Measurements from ENCODE around the gene ATP5PF.
"Not testable (repeated sequence)": the region's sequence is repeated elsewhere in the genome, so short reads cannot be mapped to it uniquely, and the experiment has no call there.

ATP5PF gene

GRCh38 chr21:25721987-25722386 is 12.7 kb downstream of the ATP5PF start:
- H3K4me2 ChIP-seq (ENCODE audit: insufficient read depth, low read length), result no peak overlapping the region
- peaks cover 11% of the 10 kb centered on the region; the same call in 1 of the 2 replicates for H3K79me2 ChIP-seq (ENCODE audit: insufficient read depth, low read length)
- ATAC-seq (ENCODE audit: insufficient read depth, low read depth), result no peak
- H3K36me3 ChIP-seq (ENCODE audit: insufficient read depth, low read length), result peaks cover 53% of the 10 kb centered on the region
- H3K4me3 ChIP-seq (ENCODE audit: low read depth in 1 of 2, low read length in 2 of 2), result no peak overlapping the region
- H2AFZ ChIP-seq (ENCODE audit: low read depth, low read length), result no peak overlapping the region
- no peaks in the 10 kb centered on the region for H3K9me3 ChIP-seq (ENCODE audit: insufficient read depth, low read length, severe bottlenecking)
- no peak overlapping the region for H3K9ac ChIP-seq (ENCODE audit: low read depth, low read length)
- no peaks in the 10 kb centered on the region for H3K27me3 ChIP-seq (ENCODE audit: insufficient read depth, low read length, poor library complexity)
- no peaks in the 10 kb centered on the region for H3K4me1 ChIP-seq (ENCODE audit: insufficient read depth, low read length)
- H3K27ac ChIP-seq (ENCODE audit: low read length), result no peak overlapping the region
- peaks cover 4% of the 10 kb centered on the region; the same call in 1 of the 2 replicates for H4K20me1 ChIP-seq (ENCODE audit: insufficient read depth, low read length)
- TF ChIP-seq CTCF (IDR thresholded peaks at IDR 0.05; ENCODE audit: borderline replicate concordance, extremely low read depth, low read length, poor library complexity, severe bottlenecking), result no peak
- TF ChIP-seq EZH2 (IDR thresholded peaks at IDR 0.05; ENCODE audit: borderline replicate concordance, low read depth, low read length, severe bottlenecking), result no peak
- no peak for DNase-seq

DNA sequence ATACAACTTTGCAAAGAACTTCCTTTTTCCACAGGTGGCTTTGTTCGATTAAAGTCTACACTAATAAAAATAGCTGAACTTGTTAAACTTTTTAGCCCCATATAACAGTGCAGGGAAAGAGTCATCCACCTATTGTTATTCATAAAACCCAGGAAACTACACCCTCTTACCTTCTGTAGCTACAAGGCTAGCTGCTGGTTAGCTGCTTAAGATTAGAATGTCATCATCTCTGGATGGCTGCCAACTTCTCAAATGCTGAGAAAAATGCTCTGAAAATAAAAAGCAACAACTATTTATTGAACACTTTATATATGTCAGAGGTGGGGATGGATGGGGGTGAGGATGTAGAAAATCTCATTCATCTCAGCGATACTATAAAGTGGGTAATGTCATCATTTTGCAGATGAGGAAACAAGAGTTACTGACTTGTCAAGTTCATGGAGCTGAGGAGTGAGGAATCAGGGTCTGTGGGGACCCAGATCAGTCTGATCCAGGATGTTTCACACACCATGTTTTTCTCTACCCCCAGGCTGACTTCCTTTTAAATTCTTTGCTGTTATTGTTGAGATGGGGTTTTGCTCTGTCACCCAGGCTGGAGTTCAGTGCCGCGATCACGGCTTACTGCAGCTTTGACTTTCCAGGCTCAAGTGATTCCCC is 17.1 kb downstream of the ATP5PF start:
- Histone ChIP-seq H3K79me2 (ENCODE audit: insufficient read depth, low read length) (no peaks in the 10 kb centered on the region), H3K4me3 (ENCODE audit: low read depth in 1 of 2, low read length in 2 of 2) (no peak overlapping the region), H4K20me1 (ENCODE audit: insufficient read depth, low read length) (no peaks in the 10 kb centered on the region), H3K36me3 (ENCODE audit: insufficient read depth, low read length) (peaks cover 18% of the 10 kb centered on the region), H3K27ac (ENCODE audit: low read length) (no peak overlapping the region), H3K4me1 (ENCODE audit: insufficient read depth, low read length) (no peaks in the 10 kb centered on the region), H3K4me2 (ENCODE audit: insufficient read depth, low read length) (no peak overlapping the region), H3K9ac (ENCODE audit: low read depth, low read length) (no peak overlapping the region), H2AFZ (ENCODE audit: low read depth, low read length) (no peak overlapping the region), H3K27me3 (ENCODE audit: insufficient read depth, low read length, poor library complexity) (no peaks in the 10 kb centered on the region), H3K9me3 (ENCODE audit: insufficient read depth, low read length, severe bottlenecking) (no peaks in the 10 kb centered on the region)
- TF ChIP-seq CTCF (IDR thresholded peaks at IDR 0.05; ENCODE audit: borderline replicate concordance, extremely low read depth, low read length, poor library complexity, severe bottlenecking) (no peak), EZH2 (IDR thresholded peaks at IDR 0.05; ENCODE audit: borderline replicate concordance, low read depth, low read length, severe bottlenecking) (no peak)
- ATAC-seq (ENCODE audit: insufficient read depth, low read depth) (no peak), DNase-seq (no peak)

DNA sequence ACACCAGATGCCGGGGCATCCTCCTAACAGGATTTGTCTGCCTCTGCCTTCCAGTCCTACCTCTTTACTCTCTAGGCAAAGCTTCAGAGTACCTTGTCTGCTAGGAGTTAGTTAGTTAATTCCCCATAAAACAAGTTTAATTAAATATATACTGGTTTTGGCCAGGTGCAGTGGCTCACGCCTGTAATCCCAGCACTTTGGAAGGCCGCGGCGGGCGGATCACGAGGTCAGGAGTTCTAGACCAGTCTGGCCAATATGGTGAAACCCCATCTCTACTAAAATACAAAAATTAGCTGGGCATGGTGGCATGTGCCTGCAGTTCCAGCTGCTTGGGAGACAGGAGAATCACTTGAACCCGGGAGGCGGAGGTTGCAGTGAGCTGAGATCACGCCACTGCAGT is 20.6 kb downstream of the ATP5PF start:
- H3K4me3 ChIP-seq (ENCODE audit: low read depth in 1 of 2, low read length in 2 of 2); H3K9ac ChIP-seq (ENCODE audit: low read depth, low read length); H3K4me1 ChIP-seq (ENCODE audit: insufficient read depth, low read length); DNase-seq; ATAC-seq (ENCODE audit: insufficient read depth, low read depth); H3K4me2 ChIP-seq (ENCODE audit: insufficient read depth, low read length); H4K20me1 ChIP-seq (ENCODE audit: insufficient read depth, low read length); H3K9me3 ChIP-seq (ENCODE audit: insufficient read depth, low read length, severe bottlenecking); H3K36me3 ChIP-seq (ENCODE audit: insufficient read depth, low read length); H3K27ac ChIP-seq (ENCODE audit: low read length); H3K79me2 ChIP-seq (ENCODE audit: insufficient read depth, low read length); H2AFZ ChIP-seq (ENCODE audit: low read depth, low read length); H3K27me3 ChIP-seq (ENCODE audit: insufficient read depth, low read length, poor library complexity): not testable (repeated sequence)

DNA sequence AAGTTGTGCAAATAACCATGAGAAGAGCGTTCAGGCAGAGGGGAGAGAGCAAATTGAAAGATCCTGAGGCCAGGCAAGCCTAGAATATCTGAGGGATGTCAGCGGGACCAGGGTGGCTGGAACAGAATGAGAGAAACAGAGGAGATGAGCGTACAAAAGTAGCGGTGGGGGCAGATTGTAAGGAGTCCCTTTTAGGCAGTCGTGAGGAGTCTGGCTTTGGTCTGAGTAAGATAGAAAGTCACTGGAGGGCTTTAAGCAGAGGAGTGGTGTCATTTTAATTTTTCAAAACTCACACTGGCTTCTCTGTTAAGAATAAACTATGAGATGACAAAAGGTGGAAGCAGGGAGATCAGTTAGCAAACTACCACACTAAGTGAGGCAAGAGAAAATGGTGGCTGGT is 24.2 kb downstream of the ATP5PF start:
- Histone ChIP-seq H4K20me1 (ENCODE audit: insufficient read depth, low read length) (no peaks in the 10 kb centered on the region), H3K27me3 (ENCODE audit: insufficient read depth, low read length, poor library complexity) (no peaks in the 10 kb centered on the region), H2AFZ (ENCODE audit: low read depth, low read length) (no peak overlapping the region), H3K9ac (ENCODE audit: low read depth, low read length) (no peak overlapping the region), H3K79me2 (ENCODE audit: insufficient read depth, low read length) (no peaks in the 10 kb centered on the region), H3K9me3 (ENCODE audit: insufficient read depth, low read length, severe bottlenecking) (no peaks in the 10 kb centered on the region), H3K36me3 (ENCODE audit: insufficient read depth, low read length) (no peaks in the 10 kb centered on the region), H3K4me2 (ENCODE audit: insufficient read depth, low read length) (no peak overlapping the region), H3K4me3 (ENCODE audit: low read depth in 1 of 2, low read length in 2 of 2) (no peak overlapping the region), H3K4me1 (ENCODE audit: insufficient read depth, low read length) (no peaks in the 10 kb centered on the region), H3K27ac (ENCODE audit: low read length) (no peak overlapping the region)
- TF ChIP-seq CTCF (IDR thresholded peaks at IDR 0.05; ENCODE audit: borderline replicate concordance, extremely low read depth, low read length, poor library complexity, severe bottlenecking), result no peak
- no peak for TF ChIP-seq EZH2 (IDR thresholded peaks at IDR 0.05; ENCODE audit: borderline replicate concordance, low read depth, low read length, severe bottlenecking)
- ATAC-seq (ENCODE audit: insufficient read depth, low read depth), result no peak
- no peak for DNase-seq
